NCI-H1930 (cell line): Measurements from ENCODE around the gene PLPP2.

Experiments
- DNase-seq, 2 experiments: peaks; one replicate each; lab custom pipeline; 2025; lab: John Stamatoyannopoulos, UW

Gene PLPP2

DNA sequence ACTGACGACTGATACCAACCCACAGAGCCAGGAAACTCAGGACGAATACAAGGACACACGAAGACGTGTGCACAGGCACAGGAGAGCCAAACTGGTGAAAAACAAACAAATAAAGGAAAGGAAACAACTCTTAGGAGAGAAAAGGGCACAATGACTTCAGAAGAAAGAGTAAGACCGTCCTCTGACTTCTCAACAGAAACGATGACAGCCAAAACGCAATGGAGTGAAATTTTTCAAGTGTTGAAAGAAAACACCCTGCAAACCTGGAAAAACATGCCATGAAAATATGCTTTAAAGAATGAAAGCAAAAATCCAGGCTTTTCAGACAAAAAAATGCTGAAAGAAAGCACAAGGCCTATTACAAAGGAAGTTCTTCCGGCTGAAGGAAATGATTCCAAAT lies 24.6 kb upstream of the PLPP2 start:
- DNase-seq, result no peak

DNA sequence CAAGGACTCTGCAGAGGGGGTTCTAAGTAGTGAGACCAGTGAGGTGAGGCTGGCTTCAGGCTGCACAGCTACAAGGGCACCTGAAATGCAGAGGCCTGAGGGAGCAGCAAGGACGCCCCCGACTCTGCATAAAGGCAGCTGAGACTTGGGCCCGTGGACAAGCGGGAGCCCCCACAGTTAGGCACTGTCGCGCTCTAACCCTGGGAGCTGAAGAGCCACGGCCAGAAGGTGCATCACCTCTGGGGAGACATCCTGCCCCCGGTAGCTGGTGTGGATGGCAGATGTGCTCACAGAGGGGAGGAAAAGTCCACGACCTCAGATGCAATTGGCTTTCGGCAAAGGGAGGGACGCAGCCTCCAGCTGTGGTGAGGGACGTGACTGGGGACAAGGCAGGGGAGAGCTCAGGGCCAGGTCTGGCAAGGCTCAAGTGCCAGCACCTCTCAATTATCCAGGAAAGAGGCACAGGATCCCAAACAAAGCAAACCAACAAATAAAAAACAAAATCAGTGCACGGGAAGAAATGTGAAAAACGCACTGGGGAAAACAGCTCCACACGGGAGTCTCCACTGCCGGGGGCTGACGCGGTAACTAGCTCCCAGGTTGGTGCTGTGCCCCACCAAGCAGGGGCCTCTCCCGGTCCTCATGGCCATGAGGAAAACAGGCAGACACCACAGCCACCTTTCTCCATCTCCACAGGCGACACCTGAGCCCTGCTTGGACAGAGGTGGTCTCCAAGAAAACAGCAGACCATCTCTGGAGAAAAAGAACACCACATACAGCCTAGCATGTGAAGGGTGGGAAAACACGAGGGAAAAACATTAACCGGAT lies 23.0 kb upstream of the PLPP2 start:
- DNase-seq, result no peak

DNA sequence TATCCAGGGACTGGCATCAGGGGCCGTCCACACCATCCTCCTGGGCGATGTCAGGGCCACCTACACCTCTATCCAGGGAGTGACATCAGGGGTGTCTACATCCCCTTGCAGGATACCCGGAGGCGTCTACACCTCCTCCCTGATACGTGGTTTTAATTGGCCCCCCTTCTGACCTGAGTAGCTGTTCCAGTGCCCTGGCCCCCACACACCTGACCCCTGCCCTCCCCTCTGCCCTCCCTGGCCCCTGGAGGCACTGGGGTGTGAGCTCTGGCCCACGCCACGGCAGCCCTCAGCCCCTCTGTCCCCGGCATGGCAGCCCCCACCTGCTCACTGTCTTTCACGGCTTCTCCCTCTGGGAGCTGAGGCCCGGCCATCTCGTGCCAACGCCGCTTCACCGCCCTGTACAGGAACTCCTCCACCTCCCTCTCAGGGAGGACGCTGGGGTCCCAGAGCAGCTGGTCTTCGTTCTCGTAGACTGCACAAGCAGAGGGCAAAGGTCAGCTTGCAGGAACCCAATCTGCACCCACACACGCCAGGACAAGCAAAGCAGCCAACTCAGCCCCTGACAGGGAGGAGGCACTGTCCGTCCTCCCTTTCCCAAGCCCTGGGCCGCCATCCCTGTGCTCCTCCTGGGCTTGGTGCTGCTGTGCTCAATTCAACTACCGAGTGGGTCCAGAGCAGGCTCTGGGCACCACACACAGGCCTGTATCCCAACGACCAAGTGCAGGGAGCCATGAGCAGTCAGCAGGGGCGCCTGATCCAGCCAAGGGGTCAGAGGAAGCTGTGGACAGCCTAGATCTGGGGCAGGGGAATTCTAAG lies 22.2 kb upstream of the PLPP2 start:
- DNase-seq, result no peak

DNA sequence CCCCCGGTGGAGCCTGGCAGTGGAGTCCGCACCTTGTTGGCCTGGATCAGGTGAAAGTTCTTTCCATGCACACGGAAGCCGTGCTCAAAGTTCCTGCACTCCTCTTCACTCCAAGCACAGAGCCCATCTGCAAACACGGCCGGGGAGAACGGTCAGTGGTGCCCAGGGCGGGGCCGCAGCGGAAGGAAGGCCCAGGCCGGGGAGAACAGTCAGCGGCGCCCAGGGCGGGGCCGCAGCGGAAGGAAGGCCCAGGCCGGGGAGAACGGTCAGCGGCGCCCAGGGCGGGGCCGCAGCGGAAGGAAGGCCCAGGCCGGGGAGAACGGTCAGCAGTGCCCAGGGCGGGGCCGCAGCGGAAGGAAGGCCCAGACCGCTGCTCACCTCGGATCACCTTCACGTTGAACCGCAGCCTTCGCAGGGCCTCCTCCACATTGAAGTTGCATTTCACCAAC lies 20.6 kb upstream of the PLPP2 start:
- DNase-seq, result no peak

DNA sequence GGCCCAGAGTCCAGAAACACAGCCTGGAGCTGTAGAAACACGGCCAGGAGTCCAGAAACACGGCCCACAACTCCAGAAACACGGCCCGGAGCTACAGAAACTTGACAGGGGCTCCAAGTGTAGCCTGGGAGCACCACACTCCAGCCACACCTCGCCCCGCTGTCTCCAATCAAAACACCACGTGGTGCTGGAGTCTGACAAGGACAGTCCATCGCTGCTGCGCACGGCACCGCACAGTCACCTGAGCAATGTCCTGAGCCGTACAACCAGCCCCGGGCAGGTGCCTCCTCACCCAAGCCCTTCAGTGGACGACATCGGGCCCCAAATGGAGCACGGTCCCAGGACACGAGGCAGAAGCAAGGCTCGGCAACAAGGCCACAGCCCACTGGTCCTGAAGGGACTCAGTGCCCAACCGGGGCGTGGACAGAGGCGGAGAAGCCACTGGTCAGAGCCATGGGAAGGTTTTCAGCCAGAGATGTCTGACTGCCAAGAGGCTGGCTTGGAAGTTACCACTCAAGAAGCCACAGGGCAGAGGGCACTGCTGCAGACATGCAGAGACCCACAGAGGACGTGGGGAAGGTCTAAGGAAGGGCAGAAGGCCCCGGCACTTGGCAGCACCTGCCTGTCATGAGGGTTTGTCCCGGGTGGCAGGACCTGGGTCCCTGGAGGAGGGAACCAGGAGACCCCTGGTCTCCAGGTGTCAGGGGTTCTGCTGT lies 19.7 kb upstream of the PLPP2 start:
- no peak for DNase-seq

DNA sequence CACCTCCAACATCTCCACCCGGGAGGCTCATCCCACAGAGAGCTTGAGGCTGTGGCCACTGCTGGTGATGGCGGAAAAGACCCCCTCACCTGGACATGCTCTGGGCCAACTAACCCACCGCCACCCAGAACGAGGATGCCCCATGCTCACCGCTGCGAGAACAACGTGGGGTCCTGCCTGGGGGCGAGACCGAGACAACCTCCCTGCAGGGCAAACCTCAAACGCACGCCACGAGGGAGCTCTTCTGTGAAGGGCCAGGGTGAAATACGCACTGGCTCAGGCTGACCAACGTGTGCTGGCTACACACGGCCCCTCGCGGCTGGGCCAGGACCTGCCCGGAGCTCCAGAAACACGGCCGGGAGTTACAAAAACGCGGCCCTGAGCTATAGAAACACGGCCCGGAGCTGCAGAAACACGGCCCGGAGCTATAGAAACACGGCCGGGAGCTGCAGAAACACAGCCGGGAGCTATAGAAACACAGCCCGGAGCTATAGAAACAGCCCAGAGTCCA lies 19.0 kb upstream of the PLPP2 start:
- DNase-seq, result no peak

DNA sequence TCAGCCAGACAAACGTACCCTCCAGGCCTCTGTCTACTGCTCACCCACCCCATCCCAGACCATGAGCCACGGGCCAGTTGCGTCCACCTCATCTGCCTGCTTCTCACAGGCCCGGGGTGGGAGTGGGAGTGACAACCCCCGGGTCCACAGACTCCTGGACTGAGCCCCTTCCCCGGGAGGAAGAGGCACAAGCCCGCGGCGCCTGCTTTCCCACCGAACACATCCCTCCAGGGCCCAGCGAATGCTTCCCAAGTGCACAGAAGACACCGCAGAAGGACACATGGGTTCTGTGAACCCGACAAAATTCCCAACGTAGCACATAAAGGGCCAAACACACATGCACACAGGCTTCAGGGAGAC lies 18.0 kb upstream of the PLPP2 start:
- DNase-seq, result no peak

DNA sequence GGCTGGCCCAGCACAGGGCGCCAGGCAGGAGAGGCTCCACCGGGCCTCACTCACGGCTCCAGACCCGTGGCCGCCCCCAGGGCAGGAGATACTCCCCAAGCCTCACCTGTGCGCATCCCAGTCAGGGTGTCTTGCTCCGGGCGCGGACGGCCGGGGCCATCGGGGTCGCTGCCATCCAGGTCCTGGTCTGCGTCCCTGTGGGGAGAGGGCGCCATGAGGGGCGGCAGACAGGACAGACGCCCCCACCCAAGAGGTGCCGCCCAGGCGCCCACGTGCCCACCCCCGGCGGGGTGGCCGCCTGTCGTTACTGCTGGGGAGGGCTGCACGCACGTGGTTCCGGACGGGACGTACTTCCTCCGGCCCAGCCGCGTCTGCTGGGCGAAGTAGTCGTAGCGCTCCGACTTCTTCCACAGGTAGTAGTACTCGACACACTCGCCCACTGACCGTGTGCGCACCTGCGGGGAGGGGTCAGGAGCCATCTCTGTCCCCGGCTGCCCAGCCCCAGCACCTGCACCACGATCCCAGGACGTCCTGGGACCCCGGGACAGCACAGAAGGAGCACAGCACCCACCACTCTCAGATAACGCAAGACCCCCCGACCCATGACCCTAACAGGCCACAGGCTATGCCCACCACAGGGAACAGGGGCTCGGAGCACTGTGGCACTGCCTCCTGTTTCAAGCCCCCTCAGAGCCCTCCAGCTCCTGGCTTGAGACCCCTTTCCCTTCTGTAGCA lies 17.4 kb upstream of the PLPP2 start:
- DNase-seq, result no peak

DNA sequence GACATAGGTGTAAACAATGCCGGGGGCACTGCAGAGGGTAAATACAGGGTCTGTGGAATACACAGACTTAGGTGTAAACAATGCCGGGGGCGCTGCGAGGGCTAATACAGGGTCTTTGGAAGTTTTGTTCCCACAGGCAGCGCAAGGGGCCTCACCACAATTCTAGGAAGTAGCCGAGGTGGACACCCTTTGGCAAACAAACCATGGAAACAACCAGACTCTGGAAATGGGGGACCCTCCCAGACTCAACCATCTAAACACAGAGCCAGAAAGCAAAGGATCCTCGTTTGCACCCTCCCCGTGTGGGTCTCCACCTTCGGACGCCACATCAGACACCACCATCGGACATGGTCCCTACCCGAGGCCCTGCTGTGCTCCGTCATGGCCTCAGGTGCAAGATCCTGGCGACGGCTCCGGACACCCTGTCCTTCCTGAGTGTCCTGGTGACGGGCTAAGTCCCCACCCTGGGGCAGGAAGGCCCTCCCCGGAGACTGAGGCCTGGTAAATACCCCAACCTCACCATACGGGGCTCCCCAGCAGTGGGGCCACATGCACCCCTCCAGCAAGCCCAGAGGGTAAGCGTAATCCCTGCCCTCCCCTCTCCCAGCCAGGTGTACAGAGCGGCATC lies 16.7 kb upstream of the PLPP2 start:
- DNase-seq, result no peak

DNA sequence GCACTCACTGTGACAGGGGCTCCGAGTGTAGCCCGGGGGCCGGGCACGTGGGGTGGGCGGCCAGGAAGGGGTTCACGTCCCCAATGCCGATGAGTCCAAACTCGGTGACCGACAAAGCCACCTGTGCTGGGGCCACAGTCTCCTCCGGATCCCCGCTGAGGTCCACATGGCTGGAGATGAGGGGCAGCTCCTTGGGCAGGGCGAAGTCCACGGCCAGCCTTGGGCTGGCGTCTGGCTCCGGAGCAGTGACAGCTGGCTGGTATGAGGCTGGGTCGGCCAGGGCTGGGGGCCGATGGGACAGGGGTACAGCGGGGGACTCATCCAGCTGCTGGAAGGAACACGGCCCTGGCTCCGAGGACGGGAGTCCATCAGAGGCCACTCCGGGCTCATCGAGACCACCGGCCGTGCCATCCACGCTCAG lies 15.9 kb upstream of the PLPP2 start:
- DNase-seq, result no peak

DNA sequence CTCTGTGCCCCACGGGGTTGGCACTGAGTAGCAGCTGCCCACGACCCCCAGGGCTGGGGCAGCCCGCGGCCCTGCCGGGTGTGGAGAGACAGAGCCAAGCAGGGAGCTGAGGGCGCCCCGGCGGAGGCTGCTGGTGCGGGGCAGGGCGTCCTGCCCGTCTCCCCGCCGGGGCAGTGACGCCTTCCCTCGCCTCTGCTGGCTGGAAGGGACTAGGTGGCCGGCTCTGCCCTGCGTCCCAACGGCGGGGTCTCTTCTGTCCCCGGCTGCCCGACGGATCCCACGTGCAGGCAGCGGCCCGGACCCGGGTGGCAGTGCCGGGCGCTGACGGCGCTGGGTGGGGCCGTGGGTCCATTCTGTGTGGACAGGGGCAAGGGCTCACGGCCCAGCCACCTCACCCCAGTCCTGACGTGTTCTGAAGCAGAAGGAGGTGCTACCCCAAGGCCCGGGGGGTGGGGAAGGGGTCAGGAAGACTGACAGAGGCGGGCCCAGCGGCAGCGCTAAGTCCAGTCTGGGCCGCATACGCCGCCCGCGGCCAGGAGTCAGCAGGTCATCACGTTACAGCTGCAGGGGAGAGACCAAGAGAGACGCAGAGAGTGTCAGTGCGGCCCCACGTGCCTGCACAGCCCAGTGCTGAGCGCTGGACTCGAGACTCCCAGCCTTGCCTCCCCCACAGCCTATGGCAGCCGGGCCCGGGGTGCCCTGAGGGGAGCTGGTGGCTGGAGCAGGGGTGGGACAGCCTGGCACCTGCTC lies 15.1 kb upstream of the PLPP2 start:
- DNase-seq, result no peak

DNA sequence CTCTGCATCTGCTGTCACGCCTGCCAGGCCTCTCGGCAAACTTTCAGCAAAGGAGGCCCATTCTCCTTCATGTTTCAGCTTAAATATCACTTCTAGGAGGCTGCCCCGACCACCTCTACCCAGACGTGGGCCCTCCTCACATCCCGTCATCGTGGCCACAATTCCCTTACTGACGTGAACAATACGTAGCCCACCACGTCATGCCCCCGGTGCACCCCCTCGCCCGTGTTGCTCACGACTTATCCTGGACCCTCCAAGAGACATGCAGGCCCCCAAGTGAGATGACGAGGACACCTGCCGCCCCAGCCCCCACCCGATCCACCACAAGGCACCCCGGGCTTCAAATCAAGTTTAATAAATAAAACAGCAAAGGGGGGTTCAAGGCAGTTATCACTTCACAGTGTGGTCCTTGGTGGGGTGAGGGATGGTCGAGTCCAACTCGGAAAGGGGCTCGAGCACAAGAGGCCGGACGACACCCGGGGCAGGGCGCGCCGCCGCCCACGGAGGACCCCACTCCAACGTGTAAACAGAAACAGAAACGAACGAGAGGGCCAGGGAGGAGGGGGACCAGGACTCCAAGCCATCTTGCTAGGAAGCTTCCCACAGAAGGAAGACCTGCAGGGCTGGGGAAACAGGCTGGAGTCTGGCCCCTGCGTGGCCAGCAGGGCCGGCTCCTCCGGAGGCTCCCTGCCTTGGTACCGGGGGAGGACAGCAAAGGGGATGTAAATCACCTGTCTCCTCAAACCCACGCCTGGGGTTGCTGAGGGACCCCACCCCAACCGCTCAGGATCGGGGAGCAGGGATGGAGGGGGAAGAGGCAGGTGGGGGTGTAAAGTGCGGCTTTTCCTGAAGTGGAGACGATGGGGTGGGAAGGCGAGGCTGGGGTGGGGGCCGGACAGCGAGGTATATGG lies 14.3 kb upstream of the PLPP2 start:
- DNase-seq, result no peak

DNA sequence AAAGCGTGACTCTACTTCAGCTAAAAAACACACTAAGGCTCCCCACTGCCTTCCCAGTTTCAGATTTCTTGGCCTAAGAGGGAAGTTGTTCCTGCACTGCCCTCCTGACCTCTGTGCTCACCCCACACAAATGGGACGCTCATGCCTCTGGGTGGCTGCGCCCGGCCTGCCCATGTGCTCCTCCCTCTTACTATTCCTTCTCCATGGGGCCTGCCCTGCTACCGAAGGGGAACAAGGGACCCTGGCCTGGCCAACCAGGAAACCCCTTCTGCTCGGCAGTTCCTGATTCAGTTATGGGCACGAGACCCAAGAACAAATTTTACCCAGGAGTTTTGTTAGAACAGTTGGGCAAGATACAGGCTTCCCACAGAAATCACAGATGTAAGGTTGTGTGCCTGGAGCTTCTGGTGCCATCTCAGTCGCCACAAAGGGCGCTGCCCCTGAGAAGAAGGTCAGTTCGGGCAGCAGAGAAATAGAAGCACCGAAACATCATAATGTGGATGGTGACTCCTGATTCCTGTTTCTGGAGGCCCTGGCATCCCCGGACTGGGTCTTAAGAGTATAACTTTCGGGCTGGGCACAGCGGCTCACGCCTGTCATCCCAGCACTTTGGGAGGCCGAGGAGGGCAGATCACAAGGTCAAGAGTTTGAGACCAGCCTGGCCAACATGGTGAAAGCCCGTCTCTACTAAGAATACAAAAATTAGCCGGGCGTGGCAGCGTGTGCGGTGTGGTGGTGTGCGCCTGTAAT lies 5.4 kb upstream of the PLPP2 start:
- DNase-seq, result no peak

DNA sequence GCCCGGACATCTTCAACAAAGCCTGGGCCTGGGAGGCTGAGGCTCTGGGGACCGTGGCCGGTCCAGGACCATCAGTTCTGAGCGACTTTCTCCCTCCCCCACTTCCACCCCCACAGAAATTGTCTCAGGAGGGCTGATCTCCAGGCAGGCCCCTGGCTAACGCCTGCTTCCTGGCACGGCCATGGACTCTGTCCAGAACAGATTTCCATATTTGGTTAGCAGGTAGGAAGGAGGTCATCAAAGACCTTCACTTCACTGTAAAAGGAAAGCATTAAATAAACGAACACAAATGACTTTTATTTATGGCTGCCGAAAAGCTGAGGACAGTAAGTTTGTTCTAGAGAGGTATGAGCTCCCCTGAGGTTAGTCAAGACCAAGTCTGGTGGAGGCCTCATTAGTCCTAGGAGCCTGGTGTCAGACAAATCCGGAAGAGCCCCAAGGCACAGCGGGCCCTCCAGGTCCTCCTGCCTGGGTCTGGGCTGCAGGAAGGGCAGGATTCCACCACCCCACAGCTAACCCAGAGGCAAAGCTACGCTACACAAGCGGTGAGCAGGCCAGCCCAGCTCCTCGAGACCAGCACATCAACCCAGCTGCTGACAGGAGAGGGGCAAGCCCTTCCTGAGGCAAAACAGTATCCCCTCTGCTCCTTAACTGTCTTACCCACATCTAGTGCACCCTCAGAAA lies 4.6 kb upstream of the PLPP2 start:
- no peak for DNase-seq

DNA sequence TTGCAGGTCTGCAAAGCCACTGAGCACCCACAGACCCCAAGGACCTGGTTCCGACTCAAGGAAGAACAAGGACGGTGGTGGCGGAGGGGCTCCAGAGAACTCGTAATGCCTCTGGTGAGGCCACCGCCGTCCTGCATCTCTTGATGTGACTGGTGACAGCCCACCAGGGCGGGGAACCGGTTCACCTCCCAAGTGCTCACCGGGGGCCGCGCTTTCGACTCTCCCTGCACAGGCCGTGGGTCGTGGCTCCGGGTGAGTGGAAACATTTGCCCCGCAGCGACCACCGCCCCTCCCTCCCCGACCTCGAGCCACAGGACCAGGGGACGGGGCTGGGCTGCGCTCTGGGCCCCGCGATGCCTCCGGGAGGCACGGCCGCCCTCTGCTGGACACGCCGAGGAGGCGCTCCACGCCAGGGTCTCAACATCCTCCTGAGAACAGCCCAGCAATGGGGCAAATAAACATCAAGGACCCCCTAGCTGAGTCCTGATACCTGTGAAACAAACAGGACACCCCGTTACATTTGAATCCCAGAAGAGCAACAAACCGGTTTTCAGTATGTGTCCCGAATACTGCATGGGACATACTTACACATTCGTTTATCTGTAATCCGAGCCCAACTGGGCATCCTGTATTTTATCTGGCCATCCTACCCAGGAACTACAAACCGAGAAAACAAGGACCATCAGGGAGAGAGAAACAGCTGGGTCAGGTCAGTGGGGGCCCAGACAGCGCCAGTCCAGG lies 3.9 kb upstream of the PLPP2 start:
- peak in 1 of 2 experiments; percentile 8 for DNase-seq

DNA sequence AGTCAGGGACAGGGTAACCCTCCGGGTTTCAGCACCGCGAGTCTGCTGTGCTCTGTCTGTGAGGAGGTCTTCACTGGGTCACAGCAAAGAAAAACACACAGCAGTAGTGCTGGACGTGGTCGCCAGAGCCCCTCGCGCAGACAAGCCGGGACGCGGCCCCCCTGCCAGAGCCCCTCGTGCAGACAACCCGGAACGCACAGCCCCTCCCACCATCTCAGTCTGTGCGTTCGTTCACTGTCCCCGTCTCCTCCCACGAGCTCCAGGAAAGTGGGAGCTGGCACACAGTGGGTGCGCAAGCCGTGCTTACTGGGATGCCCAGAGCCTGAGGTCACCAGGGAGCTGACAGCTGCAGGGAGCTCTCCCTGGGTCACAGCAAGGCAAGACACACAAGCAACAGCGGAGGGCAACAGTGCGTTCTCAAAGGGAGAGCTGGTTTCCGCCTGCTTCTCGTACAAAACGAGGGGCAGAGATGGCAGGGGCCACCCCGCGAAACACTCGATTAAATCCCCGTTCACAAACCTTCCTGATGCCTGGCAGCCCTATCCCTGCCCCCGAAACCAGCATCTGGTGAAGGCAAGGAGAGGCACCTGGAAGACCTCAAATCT lies 3.2 kb upstream of the PLPP2 start:
- DNase-seq, result no peak
